ENCODE data around the gene DCLK2. TPM values are rescaled to one million over a fixed set of nuclear protein-coding genes. Genes with fewer than 3 reads are reported as not detected.
"Not testable (repeated sequence)": the region's sequence is repeated elsewhere in the genome, so short reads cannot be mapped to it uniquely, and the experiment has no call there.

Gene DCLK2
- total RNA-seq, 1 donor from 2014 or later, result 2.7 TPM

GRCh38 chr4:150178161-150178560 is 99.9 kb downstream of the DCLK2 start:
- no peak overlapping the region for H3K4me3 ChIP-seq (ENCODE audit: low read depth, low read length)
- TF ChIP-seq CTCF (conservative IDR thresholded peaks at IDR 0.05; ENCODE audit: low read depth, low read length), result no peak
- DNase-seq (ENCODE audit: low read depth), result no peak

GRCh38 chr4:150181536-150181935 is 103.3 kb downstream of the DCLK2 start:
- DNase-seq (ENCODE audit: low read depth), result no peak
- no peak overlapping the region for H3K4me3 ChIP-seq (ENCODE audit: low read depth, low read length)
- TF ChIP-seq CTCF (conservative IDR thresholded peaks at IDR 0.05; ENCODE audit: low read depth, low read length), result no peak

- TF ChIP-seq CTCF (conservative IDR thresholded peaks at IDR 0.05; ENCODE audit: low read depth, low read length), result no peak
- no peak overlapping the region for H3K4me3 ChIP-seq (ENCODE audit: low read depth, low read length)
These were observed 104.5 kb downstream of the DCLK2 start for GRCh38 chr4:150182794-150183193.

GRCh38 chr4:150185033-150185432 is 106.8 kb downstream of the DCLK2 start:
- not testable (repeated sequence) for H3K4me3 ChIP-seq (ENCODE audit: low read depth, low read length); DNase-seq (ENCODE audit: low read depth)

More at GRCh38 chr4:150182794-150183193, 104.5 kb downstream of the DCLK2 start:
- DNase-seq (ENCODE audit: low read depth), result no peak

GRCh38 chr4:150192986-150193385 is 114.7 kb downstream of the DCLK2 start:
- TF ChIP-seq CTCF (conservative IDR thresholded peaks at IDR 0.05; ENCODE audit: low read depth, low read length), result no peak
- no peak for DNase-seq (ENCODE audit: low read depth)
- no peak overlapping the region for H3K4me3 ChIP-seq (ENCODE audit: low read depth, low read length)

GRCh38 chr4:150197256-150197655 is 119.0 kb downstream of the DCLK2 start:
- not testable (repeated sequence) for H3K4me3 ChIP-seq (ENCODE audit: low read depth, low read length); DNase-seq (ENCODE audit: low read depth)

GRCh38 chr4:150199056-150199455 is 120.8 kb downstream of the DCLK2 start:
- H3K4me3 ChIP-seq (ENCODE audit: low read depth, low read length), result no peak overlapping the region
- TF ChIP-seq CTCF (conservative IDR thresholded peaks at IDR 0.05; ENCODE audit: low read depth, low read length), result no peak
- DNase-seq (ENCODE audit: low read depth), result no peak

GRCh38 chr4:150205016-150205415 is 126.8 kb downstream of the DCLK2 start:
- no peak for DNase-seq (ENCODE audit: low read depth)
- TF ChIP-seq CTCF (conservative IDR thresholded peaks at IDR 0.05; ENCODE audit: low read depth, low read length), result no peak
- no peak overlapping the region for H3K4me3 ChIP-seq (ENCODE audit: low read depth, low read length)
